MCF 10A (cell line): ENCODE results near the gene ARHGAP42. TPM values are rescaled to one million over a fixed set of nuclear protein-coding genes. Genes with fewer than 3 reads are reported as not detected.
A peak's percentile ranks its signal among the peaks of the same experiment; 100 is the strongest.

Source experiments
- BruUV-seq: library from RNA; stranded (reverse); fragments of 400-500 nt; replicated peaks from 2 replicates; lab custom pipeline; 2021; lab: Mats Ljungman, UMichigan
- CTCF ChIA-PET: fragments of 300-600 bp; sonication (Branson Sonifier 250); formaldehyde crosslinking; extraction: SDS; loops from one replicate; lab custom pipeline; 2021; ENCODE audit warnings: antibody characterized with exemption, inconsistent platforms; lab: Yijun Ruan, JAX
- POLR2A ChIA-PET: fragments of 300-600, 350-650 bp; sonication (Branson Sonifier 250); formaldehyde crosslinking; extraction: SDS; loops from one replicate; lab custom pipeline; 2020; ENCODE audit warnings: antibody characterized with exemption, inconsistent platforms; lab: Yijun Ruan, JAX
- DNase-seq: peaks from one replicate; pipeline ENCODE4 v3.0.0-alpha.2; 2018; ENCODE audit not compliant: unreplicated experiment
- H3K27ac Mint-ChIP-seq: one replicate; pipeline ENCODE4 v1.8.0; 2022; ENCODE audit warnings: mild to moderate bottlenecking, low read depth, mixed read lengths; ENCODE audit not compliant: unreplicated experiment
- H3K27me3 Mint-ChIP-seq: one replicate; pipeline ENCODE4 v1.8.0; 2022; ENCODE audit warnings: mixed read lengths; ENCODE audit not compliant: insufficient read depth, unreplicated experiment
- H3K36me3 Mint-ChIP-seq: one replicate; pipeline ENCODE4 v1.8.0; 2022; ENCODE audit warnings: mild to moderate bottlenecking, moderate library complexity, mixed read lengths; ENCODE audit not compliant: insufficient read depth, unreplicated experiment
- H3K4me1 Mint-ChIP-seq: one replicate; pipeline ENCODE4 v1.8.0; 2022; ENCODE audit warnings: mixed read lengths; ENCODE audit not compliant: insufficient read depth, unreplicated experiment
- H3K4me3 Mint-ChIP-seq: one replicate; pipeline ENCODE4 v1.8.0; 2022; ENCODE audit warnings: mild to moderate bottlenecking, moderate library complexity, mixed read lengths; ENCODE audit not compliant: unreplicated experiment
- H3K9me3 Mint-ChIP-seq: one replicate; pipeline ENCODE4 v1.8.0; 2022; ENCODE audit warnings: mixed read lengths; ENCODE audit not compliant: unreplicated experiment
- CTCF ChIP-seq: fragments of 200-600 bp; IDR thresholded peaks from one replicate; pipeline ENCODE4 v1.8.0; 2022; ENCODE audit warnings: antibody characterized with exemption, mild to moderate bottlenecking; ENCODE audit not compliant: unreplicated experiment
- intact Hi-C: fragments of 100-400 bp; cut with micrococcal nuclease; formaldehyde crosslinking; loops from 2 replicates; pipeline ENCODE4 v1.14.1; 2022
- total RNA-seq: library from RNA; stranded (reverse); gene quantifications from 2 replicates; pipeline ENCODE4 v1.2.3, GENCODE V29; 2022

The ARHGAP42 gene
- total RNA-seq, 1 experiment from 2014 or later, result 2.5 TPM

- TF ChIP-seq CTCF, result no peak
- Mint-ChIP-seq H3K36me3 (no peaks in the 10 kb centered on the region), H3K4me1 (no peaks in the 10 kb centered on the region), H3K4me3 (no peak overlapping the region), H3K27ac (no peak overlapping the region), H3K9me3 (no peaks in the 10 kb centered on the region), H3K27me3 (no peaks in the 10 kb centered on the region)
- DNase-seq, result no peak
- intact Hi-C loops, result no loop called here
- CTCF ChIA-PET, result interaction anchor here (0.6 to 1.3 kb wide), 5 partner anchors 29 to 206 kb away, joined by 3 to 4 read pairs (median 3); no protein-coding TSS in a partner anchor
- POLR2A ChIA-PET, result no interaction called here
- BruUV-seq, result no TSS peak
Observed at GRCh38 chr11:100887659-100888058, 200.6 kb downstream of the ARHGAP42 start.

GRCh38 chr11:100888836-100889235 is 201.7 kb downstream of the ARHGAP42 start:
- no TSS peak for BruUV-seq
- CTCF ChIA-PET, result no interaction called here
- Mint-ChIP-seq H3K27ac (no peak overlapping the region), H3K27me3 (no peaks in the 10 kb centered on the region), H3K4me1 (no peaks in the 10 kb centered on the region), H3K4me3 (no peak overlapping the region), H3K36me3 (no peaks in the 10 kb centered on the region), H3K9me3 (no peaks in the 10 kb centered on the region)
- intact Hi-C loops, result no loop called here
- no peak for DNase-seq
- TF ChIP-seq CTCF, result no peak
- POLR2A ChIA-PET, result no interaction called here

- no TSS peak for BruUV-seq
- Mint-ChIP-seq H3K27ac (no peak overlapping the region), H3K4me3 (no peak overlapping the region), H3K27me3 (no peaks in the 10 kb centered on the region), H3K9me3 (no peaks in the 10 kb centered on the region), H3K36me3 (no peaks in the 10 kb centered on the region), H3K4me1 (no peaks in the 10 kb centered on the region)
- intact Hi-C loops, result no loop called here
- no peak for TF ChIP-seq CTCF
- CTCF ChIA-PET, result no interaction called here
- DNase-seq, result no peak
- POLR2A ChIA-PET, result no interaction called here
Observed at GRCh38 chr11:100889758-100890157, 202.7 kb downstream of the ARHGAP42 start.

DNA sequence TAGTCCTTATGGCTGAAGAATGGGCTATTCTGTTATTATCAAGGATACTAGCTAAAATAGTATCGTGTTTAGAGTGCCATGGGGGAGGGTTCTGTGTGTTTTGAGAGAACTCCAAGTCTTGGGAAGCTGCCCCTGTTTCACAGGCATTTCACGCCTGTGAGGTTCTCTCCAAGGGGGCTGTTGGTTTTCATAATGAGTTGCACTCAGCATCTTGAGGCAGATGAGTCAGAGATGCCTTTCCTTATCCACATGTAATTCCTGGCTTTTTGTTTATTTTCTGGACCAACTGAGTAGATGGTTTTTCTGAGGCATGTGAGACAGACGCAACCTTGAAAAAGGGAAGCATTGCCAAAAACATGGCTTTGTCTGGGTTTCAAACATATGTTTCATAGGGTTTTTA is 203.7 kb downstream of the ARHGAP42 start:
- TF ChIP-seq CTCF, result no peak
- no peak overlapping the region for H3K4me3 Mint-ChIP-seq
- H3K36me3 Mint-ChIP-seq, result no peaks in the 10 kb centered on the region
- CTCF ChIA-PET, result no interaction called here
- intact Hi-C loops, result no loop called here
- no TSS peak for BruUV-seq
- no peaks in the 10 kb centered on the region for H3K9me3 Mint-ChIP-seq
- no peaks in the 10 kb centered on the region for H3K27me3 Mint-ChIP-seq
- H3K4me1 Mint-ChIP-seq, result no peaks in the 10 kb centered on the region
- POLR2A ChIA-PET, result no interaction called here
- peak; percentile 33 for DNase-seq
- no peak overlapping the region for H3K27ac Mint-ChIP-seq
